Esophagus muscularis mucosa (tissue), 4 donors: Measurements from ENCODE around the gene OR6J1.

Experiments used
- CTCF ChIP-seq, 3 experiments: fragments of 200-600 bp in 2 of 3; fragments of 450-650 bp in 1 of 3; sonication (generic) in 2 of 3; IDR thresholded peaks; one replicate each; pipeline ENCODE4 v1.5.1; 2017 to 2019; ENCODE audit warnings: antibody characterized with exemption in 3 of 3, mild to moderate bottlenecking in 2 of 3, moderate library complexity in 1 of 3
- EP300 ChIP-seq: sonication (generic); formaldehyde crosslinking; IDR thresholded peaks from one replicate; pipeline ENCODE4 v1.6.1; 2017; ENCODE audit warnings: antibody characterized with exemption
- POLR2A ChIP-seq: fragments of 450-650 bp; IDR thresholded peaks from one replicate; pipeline ENCODE4 v1.6.1; 2017; ENCODE audit warnings: antibody characterized with exemption, moderate library complexity, mild to moderate bottlenecking, low read depth
- POLR2AphosphoS5 ChIP-seq, 2 donors: sonication (generic); formaldehyde crosslinking; IDR thresholded peaks; one replicate each; pipeline ENCODE4 v1.6.1; 2017; ENCODE audit warnings: antibody characterized with exemption in 2 of 2

GRCh38 chr14:22626590-22626989 is 17.6 kb downstream of the OR6J1 start:
- TF ChIP-seq CTCF (IDR thresholded peaks at IDR 0.05), result no peak
- TF ChIP-seq POLR2AphosphoS5 (IDR thresholded peaks at IDR 0.05), result no peak
- TF ChIP-seq POLR2A, result no peak
- TF ChIP-seq EP300, result no peak
